Activated T-helper 1 cell treated with anti-CD3 and anti-CD28 coated beads, Interleukin-12 subunit alpha, Interleukin-12 subunit beta, Interleukin-2, Interleukin-4 antibody, amounts not matched to agents 30 ng/mL and 10 ng/mL and 1 ng/mL, durations not matched to agents 14 hours and 24 hours and 36 hours (primary cell): ENCODE measurements around the gene DDR1. TPM values are rescaled to one million over a fixed set of nuclear protein-coding genes. Genes with fewer than 3 reads are reported as not detected.
"Not testable (repeated sequence)": the region's sequence is repeated elsewhere in the genome, so short reads cannot be mapped to it uniquely, and the experiment has no call there.

Source experiments
- DNase-seq: peaks from one replicate; pipeline ENCODE4 v3.0.0; 2021; ENCODE audit warnings: low spot score
- H3K27ac Mint-ChIP-seq: one replicate; pipeline ENCODE4 v1.8.0; 2021; ENCODE audit warnings: mild to moderate bottlenecking, mixed read lengths
- H3K27me3 Mint-ChIP-seq: one replicate; pipeline ENCODE4 v1.8.0; 2022; ENCODE audit warnings: mild to moderate bottlenecking, moderate library complexity, mixed read lengths; ENCODE audit not compliant: insufficient read depth
- H3K36me3 Mint-ChIP-seq: one replicate; pipeline ENCODE4 v1.8.0; 2021; ENCODE audit warnings: low read depth, mixed read lengths
- H3K4me1 Mint-ChIP-seq: one replicate; pipeline ENCODE4 v1.8.0; 2021; ENCODE audit warnings: low read depth, mixed read lengths
- H3K4me3 Mint-ChIP-seq: one replicate; pipeline ENCODE4 v1.8.0; 2021; ENCODE audit warnings: mild to moderate bottlenecking, moderate library complexity, mixed read lengths
- H3K9me3 Mint-ChIP-seq: one replicate; pipeline ENCODE4 v1.8.0; 2021; ENCODE audit warnings: mixed read lengths
- intact Hi-C: fragments of 100-400 bp; cut with micrococcal nuclease; formaldehyde crosslinking; loops from one replicate; pipeline ENCODE4 v1.15.1; 2024
- total RNA-seq: library from RNA; stranded (reverse); gene quantifications from 2 replicates; pipeline ENCODE4 v1.2.3, GENCODE V29; 2022

The DDR1 gene
- total RNA-seq, 1 donor from 2014 or later: 21.4 TPM

DNA sequence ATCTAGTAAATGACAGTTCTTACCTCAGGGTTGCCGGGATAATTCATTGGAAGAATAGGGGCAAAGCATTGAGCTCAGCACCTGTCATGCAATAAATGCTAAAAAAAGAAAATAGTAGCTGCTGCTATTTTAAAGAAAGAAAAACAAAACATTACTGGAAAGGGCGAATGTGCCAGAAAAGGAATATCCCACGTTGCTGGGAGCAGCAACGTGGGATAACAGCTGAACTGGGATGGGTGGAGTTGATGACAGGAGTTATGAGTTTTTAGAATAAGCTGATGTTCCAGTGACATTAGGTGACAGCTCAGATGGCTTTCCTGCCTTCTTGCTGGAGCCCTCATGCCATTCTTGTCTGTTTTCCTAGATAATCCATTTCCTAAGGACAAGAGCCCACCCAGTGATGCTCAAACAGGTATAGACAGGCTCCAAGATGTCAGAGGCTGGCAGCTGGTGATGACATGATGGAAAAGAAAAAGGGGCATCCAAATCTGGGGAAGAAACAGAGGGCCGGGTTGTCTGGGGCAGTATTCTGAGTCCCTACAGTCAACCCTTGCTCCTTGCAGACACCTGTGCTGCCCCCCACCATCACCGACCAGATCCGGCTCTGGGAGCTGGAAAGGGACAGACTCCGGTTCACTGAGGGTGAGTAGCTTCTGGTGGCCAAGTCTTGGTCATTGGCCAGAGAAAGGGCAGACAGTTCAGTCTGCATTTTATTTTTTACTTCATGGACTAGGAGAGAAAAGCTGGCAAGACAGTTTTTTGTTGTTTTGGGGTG is 28.6 kb downstream of the DDR1 start:
- H3K4me3 Mint-ChIP-seq: peak overlapping the region; percentile 94
- DNase-seq: no peak
- H3K4me1 Mint-ChIP-seq: peaks cover 50% of the 10 kb centered on the region
- H3K9me3 Mint-ChIP-seq: no peaks in the 10 kb centered on the region
- no peaks in the 10 kb centered on the region for H3K27me3 Mint-ChIP-seq
- H3K36me3 Mint-ChIP-seq: peaks cover 43% of the 10 kb centered on the region
- intact Hi-C loops: no loop called here
- no peak overlapping the region for H3K27ac Mint-ChIP-seq

DNA sequence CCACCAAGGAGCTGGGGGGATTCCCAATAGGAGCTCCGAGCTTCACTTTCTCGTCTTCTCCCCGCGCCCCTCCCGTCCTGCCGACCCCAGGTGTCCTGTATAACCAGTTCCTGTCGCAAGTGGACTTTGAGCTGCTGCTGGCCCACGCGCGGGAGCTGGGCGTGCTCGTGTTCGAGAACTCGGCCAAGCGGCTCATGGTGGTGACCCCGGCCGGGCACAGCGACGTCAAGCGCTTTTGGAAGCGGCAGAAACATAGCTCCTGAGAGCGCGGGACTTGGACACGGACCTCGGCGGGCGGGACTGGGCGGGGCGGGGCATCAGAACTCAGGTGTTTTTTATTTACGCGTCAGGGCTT is 29.4 kb downstream of the DDR1 start:
- H3K27me3 Mint-ChIP-seq: no peaks in the 10 kb centered on the region
- intact Hi-C loops: loop anchor here (1.0 to 2.0 kb wide), 5 partner anchors 85 to 550 kb away; partner anchors contain the start of gene TCF19
- no peak overlapping the region for H3K27ac Mint-ChIP-seq
- no peak for DNase-seq
- no peaks in the 10 kb centered on the region for H3K9me3 Mint-ChIP-seq
- peaks cover 45% of the 10 kb centered on the region for H3K4me1 Mint-ChIP-seq
- peak overlapping the region; percentile 94 for H3K4me3 Mint-ChIP-seq
- H3K36me3 Mint-ChIP-seq: peaks cover 44% of the 10 kb centered on the region

DNA sequence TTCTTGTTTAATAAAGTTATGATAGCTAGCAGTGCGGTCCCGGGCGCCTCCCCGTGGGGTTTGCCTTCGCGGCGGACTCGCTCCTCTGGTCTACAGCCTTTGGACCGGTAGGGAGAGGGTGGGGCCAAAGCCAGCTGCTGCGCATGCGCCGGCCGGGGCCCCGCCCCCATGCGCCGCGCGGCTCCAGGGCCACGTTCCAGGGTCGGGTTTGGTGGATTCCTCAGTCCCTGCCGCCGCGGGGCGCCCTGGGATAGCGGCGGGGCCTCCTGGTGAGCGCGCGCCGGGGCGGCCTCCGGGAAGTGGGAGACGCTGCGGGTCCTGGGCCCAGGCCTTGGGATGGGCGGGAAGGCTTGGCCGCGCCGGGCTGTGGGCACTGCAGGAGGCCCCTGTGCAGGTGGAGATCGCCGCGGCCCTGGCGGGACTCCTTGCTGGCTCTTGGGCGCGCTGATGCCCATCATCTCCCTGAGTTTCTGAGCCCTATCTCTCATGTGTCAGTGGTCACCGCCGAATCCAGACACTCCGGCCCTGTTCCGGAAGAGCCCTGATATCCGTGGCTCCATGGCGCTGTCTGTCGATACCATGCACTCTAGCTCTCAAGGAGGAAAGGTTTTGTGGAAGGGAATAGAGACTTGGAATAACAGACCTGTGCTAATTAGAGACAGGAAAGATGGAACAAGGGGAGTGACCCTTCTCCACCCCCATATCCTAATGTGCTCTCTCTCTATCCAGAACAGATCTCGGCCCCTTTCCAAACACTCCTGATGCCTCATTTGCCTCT is 29.9 kb downstream of the DDR1 start, which contains the start of gene VARS2:
Gene VARS2 (plus strand): TSS at position 163 of the 778 bp plus-strand sequence. CDS start 599 bp downstream, at position 762.
- intact Hi-C loops: loop anchor here (1.0 to 2.0 kb wide), 5 partner anchors 86 to 549 kb away; partner anchors contain the start of gene TCF19
- Mint-ChIP-seq H3K27ac (peak within 1 kb of the TSS; percentile 97), H3K4me1 (peaks cover 40% of the 10 kb centered on the region), H3K27me3 (no peaks in the 10 kb centered on the region), H3K36me3 (peaks cover 47% of the 10 kb centered on the region), H3K9me3 (no peaks in the 10 kb centered on the region), H3K4me3 (peak within 1 kb of the TSS; percentile 94)
- DNase-seq: peak; percentile 88

GRCh38 chr6:30914854-30915590 is 30.7 kb downstream of the DDR1 start:
- Mint-ChIP-seq H3K4me1 (peaks cover 38% of the 10 kb centered on the region), H3K4me3 (peak overlapping the region; percentile 94), H3K36me3 (peaks cover 48% of the 10 kb centered on the region), H3K9me3 (no peaks in the 10 kb centered on the region), H3K27ac (peak overlapping the region; percentile 97), H3K27me3 (no peaks in the 10 kb centered on the region)
- intact Hi-C loops: loop anchor here (1.0 to 2.0 kb wide), 8 partner anchors 87 to 548 kb away; partner anchors contain the start of gene TCF19
- DNase-seq: no peak

DNA sequence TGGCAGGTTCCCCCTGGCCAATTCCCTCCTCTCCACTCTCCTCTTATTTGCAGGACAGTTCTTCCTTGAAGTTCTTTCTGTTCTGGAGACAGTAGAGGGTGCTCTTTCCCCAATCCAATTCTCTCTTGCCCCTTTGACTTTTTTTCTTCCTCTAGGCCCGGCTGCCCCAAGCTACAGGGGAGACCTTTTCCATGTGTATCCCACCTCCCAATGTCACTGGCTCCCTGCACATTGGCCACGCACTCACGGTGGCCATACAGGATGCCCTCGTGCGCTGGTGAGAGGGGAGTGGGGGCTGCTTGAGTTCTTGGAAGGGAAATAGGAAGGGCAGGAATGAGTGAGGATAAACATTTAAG is 31.2 kb downstream of the DDR1 start:
- Mint-ChIP-seq H3K4me1 (peaks cover 38% of the 10 kb centered on the region), H3K27ac (peak overlapping the region; percentile 33), H3K9me3 (no peaks in the 10 kb centered on the region), H3K27me3 (no peaks in the 10 kb centered on the region), H3K4me3 (peak overlapping the region; percentile 94), H3K36me3 (peaks cover 51% of the 10 kb centered on the region)
- intact Hi-C loops: loop anchor here (1.0 to 2.0 kb wide), 4 partner anchors 127 to 233 kb away; no protein-coding TSS in a partner anchor
- no peak for DNase-seq

GRCh38 chr6:30917041-30917440 is 32.7 kb downstream of the DDR1 start:
- DNase-seq: no peak
- Mint-ChIP-seq H3K4me3 (no peak overlapping the region), H3K9me3 (no peaks in the 10 kb centered on the region), H3K27ac (no peak overlapping the region), H3K36me3 (peaks cover 45% of the 10 kb centered on the region), H3K4me1 (peaks cover 38% of the 10 kb centered on the region), H3K27me3 (no peaks in the 10 kb centered on the region)
- intact Hi-C loops: no loop called here

GRCh38 chr6:30917487-30917886 is 33.2 kb downstream of the DDR1 start:
- peaks cover 45% of the 10 kb centered on the region for H3K36me3 Mint-ChIP-seq
- no peak for DNase-seq
- H3K27ac Mint-ChIP-seq: no peak overlapping the region

GRCh38 chr6:30918670-30919069 is 34.4 kb downstream of the DDR1 start:
- no peak for DNase-seq
- Mint-ChIP-seq H3K4me1 (peaks cover 32% of the 10 kb centered on the region), H3K27me3 (no peaks in the 10 kb centered on the region), H3K4me3 (no peak overlapping the region), H3K27ac (no peak overlapping the region), H3K9me3 (no peaks in the 10 kb centered on the region), H3K36me3 (peaks cover 42% of the 10 kb centered on the region)
- intact Hi-C loops: no loop called here

More at GRCh38 chr6:30917487-30917886, 33.2 kb downstream of the DDR1 start:
- H3K27me3 Mint-ChIP-seq: no peaks in the 10 kb centered on the region
- intact Hi-C loops: no loop called here
- no peaks in the 10 kb centered on the region for H3K9me3 Mint-ChIP-seq
- no peak overlapping the region for H3K4me3 Mint-ChIP-seq
- peaks cover 38% of the 10 kb centered on the region for H3K4me1 Mint-ChIP-seq

- intact Hi-C loops: no loop called here
- no peak for DNase-seq
- H3K27ac Mint-ChIP-seq: no peak overlapping the region
- no peak overlapping the region for H3K4me3 Mint-ChIP-seq
- peaks cover 7% of the 10 kb centered on the region for H3K4me1 Mint-ChIP-seq
- no peaks in the 10 kb centered on the region for H3K9me3 Mint-ChIP-seq
- no peaks in the 10 kb centered on the region for H3K27me3 Mint-ChIP-seq
- H3K36me3 Mint-ChIP-seq: peaks cover 44% of the 10 kb centered on the region
These were observed 38.1 kb downstream of the DDR1 start for GRCh38 chr6:30922447-30922852.

DNA sequence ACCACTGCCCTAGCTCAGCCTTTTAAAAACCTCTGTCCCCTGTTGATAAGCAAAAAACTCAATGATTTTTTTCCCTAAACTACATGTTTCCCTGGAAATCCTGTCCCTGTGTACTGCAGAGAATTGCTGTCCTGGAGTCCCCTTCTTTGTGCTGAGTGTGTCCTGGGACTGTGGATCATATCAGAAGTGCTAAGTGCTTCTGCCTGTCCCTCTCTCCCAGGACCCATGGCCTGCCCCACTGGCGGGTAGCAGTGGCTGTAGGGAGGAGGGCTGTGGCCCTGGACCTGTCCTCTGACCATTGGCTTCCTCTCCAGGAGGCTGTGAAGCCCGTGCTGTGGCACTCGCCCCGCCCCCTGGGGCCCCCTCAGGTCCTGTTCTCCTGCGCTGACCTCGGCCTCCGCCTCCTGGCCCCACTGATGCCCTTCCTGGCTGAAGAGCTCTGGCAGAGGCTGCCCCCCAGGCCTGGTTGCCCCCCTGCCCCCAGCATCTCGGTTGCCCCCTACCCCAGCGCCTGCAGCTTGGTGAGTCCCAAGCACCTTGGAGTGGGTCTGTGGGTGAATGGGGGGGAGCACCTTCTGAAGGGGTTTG is 39.8 kb downstream of the DDR1 start:
- H3K9me3 Mint-ChIP-seq, H3K27me3 Mint-ChIP-seq, H3K4me1 Mint-ChIP-seq, H3K27ac Mint-ChIP-seq, DNase-seq, H3K4me3 Mint-ChIP-seq, intact Hi-C loops: not testable (repeated sequence)
- H3K36me3 Mint-ChIP-seq: peaks cover 43% of the 10 kb centered on the region

- no peak for DNase-seq
- H3K27ac Mint-ChIP-seq: no peak overlapping the region
- no peaks in the 10 kb centered on the region for H3K4me1 Mint-ChIP-seq
- H3K36me3 Mint-ChIP-seq: peaks cover 33% of the 10 kb centered on the region
- no peaks in the 10 kb centered on the region for H3K27me3 Mint-ChIP-seq
- peaks cover 4% of the 10 kb centered on the region for H3K9me3 Mint-ChIP-seq
- intact Hi-C loops: no loop called here
- no peak overlapping the region for H3K4me3 Mint-ChIP-seq
These were observed 42.3 kb downstream of the DDR1 start for GRCh38 chr6:30926644-30927043.

DNA sequence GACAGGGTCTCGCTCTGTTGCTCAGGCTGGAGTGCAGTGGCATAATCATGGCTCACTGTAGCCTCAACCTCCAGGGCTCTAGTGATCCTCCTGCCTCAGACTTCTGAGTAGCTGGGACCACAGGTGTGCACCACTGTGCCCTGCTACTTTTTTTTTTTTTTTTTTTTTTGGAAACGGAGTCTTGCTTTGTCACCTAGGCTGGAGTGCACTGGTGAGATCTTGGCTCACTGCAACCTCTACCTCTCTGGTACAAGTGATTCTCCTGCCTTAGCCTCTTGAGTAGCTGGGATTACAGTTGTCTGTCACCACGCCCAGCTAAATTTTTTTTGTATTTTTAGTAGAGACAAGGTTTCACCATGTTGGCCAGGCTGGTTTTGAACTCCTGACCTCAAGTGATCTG is 42.8 kb downstream of the DDR1 start:
- H3K27me3 Mint-ChIP-seq, intact Hi-C loops, DNase-seq, H3K4me3 Mint-ChIP-seq, H3K27ac Mint-ChIP-seq, H3K9me3 Mint-ChIP-seq, H3K4me1 Mint-ChIP-seq: not testable (repeated sequence)
- H3K36me3 Mint-ChIP-seq: peaks cover 32% of the 10 kb centered on the region
